ENCODE data around the gene NF2. TPM values are rescaled to one million over a fixed set of nuclear protein-coding genes. Genes with fewer than 3 reads are reported as not detected.

The NF2 gene
- total and polyA plus RNA-seq, 10 of the 15 experiments (the other 5 are each of a cell fraction or from before 2014, with no cell fraction given), result 2.2 to 49.8 (median 22.5) TPM

DNA sequence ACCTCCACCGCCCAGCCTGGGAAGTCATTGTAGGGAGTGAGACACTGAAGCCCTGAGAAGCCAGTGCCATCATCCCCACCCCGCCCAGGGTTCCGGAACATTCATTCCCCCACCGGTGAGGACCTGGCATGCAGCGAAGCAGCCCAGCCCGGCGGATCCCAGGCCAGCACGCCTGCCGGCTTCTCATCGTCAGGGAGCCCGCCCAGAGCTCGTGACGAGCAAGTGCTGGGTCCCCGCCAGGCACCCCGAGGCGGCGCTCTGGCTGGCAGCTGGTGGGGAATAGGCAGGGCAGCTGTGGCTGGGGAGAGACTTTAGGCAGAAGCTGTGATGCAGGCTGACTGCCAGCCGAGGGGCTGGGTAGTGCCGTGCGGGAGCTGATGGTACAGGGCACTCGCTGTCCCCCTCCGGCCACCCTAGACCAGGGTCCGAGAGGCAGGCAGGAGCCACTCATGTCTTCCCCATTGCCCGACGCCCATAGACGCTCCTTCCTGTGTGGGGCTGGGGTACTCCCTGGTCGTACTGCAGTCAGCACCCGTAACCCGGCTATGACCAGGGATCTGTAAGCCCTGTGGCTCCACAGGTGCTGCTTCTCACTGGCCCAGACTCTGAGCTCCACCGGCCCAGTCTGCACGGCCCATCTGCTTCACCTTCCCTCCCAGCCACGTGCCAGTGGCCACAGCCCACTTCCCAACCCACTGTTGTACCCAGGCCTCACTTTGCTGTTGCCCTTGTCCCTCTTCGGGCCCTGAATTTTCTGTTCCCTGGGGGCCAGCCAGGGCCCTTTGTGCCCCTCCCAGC lies 91.9 kb downstream of the NF2 start:
- no peak for FAIRE-seq

More for the DNA sequence above, 91.9 kb downstream of the NF2 start:
- no peak overlapping the region for H3K4me3 ChIP-seq
- H2AFZ ChIP-seq (ENCODE audit: control insufficient read depth, low read depth, low read length), result no peak overlapping the region
- in situ Hi-C loops (cut with MboI), result no loop called here
- ChIA-PET CTCF (interaction anchor here (0.7 to 1.0 kb wide), 3 partner anchors 11 to 95 kb away, joined by 3 read pairs; no protein-coding TSS in a partner anchor), SMC1A (ENCODE audit: uncharacterized antibody, unreplicated experiment) (no interaction called here), POLR2A (no interaction called here), RAD21 (ENCODE audit: unreplicated experiment) (no interaction called here)
- H3K36me3 ChIP-seq (ENCODE audit: control insufficient read depth in 2 of 2, insufficient read depth in 2 of 2, low read length in 1 of 2), result peaks cover 2 to 24% of the 10 kb centered on the region in 2 experiments; a peak in 3 of 4 replicates
- 95% methylated on average over 28 of the region's 33 CpGs for WGBS (ENCODE audit: insufficient coverage, insufficient replicate concordance, low lambda C conversion rate, missing lambda C conversion rate)
- no peaks in the 10 kb centered on the region for H3K9me3 ChIP-seq (replicated peaks; ENCODE audit: control insufficient read depth, insufficient read depth, low read length)
- H3K27ac ChIP-seq (ENCODE audit: control insufficient read depth, insufficient read depth), result no peak overlapping the region
- TF ChIP-seq WRNIP1 (IDR thresholded peaks at IDR 0.05; ENCODE audit: borderline replicate concordance, low read depth, low read length) (no peak), CBX3 (IDR thresholded peaks at IDR 0.05; ENCODE audit: borderline replicate concordance, low read depth) (no peak), IKZF1 (conservative IDR thresholded peaks at IDR 0.05) (no peak), PAX8 (IDR thresholded peaks at IDR 0.05) (no peak), KLF5 (IDR thresholded peaks at IDR 0.05; ENCODE audit: partially characterized antibody) (no peak), CREM (IDR thresholded peaks at IDR 0.05; ENCODE audit: low read depth) (no peak), MTA2 (IDR thresholded peaks at IDR 0.05; ENCODE audit: low read depth) (no peak), ZNF217 (IDR thresholded peaks at IDR 0.05) (no peak), SMAD1 (IDR thresholded peaks at IDR 0.05; ENCODE audit: low read depth, partially characterized antibody) (no peak)
- TF ChIP-seq, protein P1, sequence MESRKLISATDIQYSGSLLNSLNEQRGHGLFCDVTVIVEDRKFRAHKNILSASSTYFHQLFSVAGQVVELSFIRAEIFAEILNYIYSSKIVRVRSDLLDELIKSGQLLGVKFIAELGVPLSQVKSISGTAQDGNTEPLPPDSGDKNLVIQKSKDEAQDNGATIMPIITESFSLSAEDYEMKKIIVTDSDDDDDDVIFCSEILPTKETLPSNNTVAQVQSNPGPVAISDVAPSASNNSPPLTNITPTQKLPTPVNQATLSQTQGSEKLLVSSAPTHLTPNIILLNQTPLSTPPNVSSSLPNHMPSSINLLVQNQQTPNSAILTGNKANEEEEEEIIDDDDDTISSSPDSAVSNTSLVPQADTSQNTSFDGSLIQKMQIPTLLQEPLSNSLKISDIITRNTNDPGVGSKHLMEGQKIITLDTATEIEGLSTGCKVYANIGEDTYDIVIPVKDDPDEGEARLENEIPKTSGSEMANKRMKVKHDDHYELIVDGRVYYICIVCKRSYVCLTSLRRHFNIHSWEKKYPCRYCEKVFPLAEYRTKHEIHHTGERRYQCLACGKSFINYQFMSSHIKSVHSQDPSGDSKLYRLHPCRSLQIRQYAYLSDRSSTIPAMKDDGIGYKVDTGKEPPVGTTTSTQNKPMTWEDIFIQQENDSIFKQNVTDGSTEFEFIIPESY (IDR thresholded peaks at IDR 0.05), result no peak
- TF ChIP-seq, protein P2, sequence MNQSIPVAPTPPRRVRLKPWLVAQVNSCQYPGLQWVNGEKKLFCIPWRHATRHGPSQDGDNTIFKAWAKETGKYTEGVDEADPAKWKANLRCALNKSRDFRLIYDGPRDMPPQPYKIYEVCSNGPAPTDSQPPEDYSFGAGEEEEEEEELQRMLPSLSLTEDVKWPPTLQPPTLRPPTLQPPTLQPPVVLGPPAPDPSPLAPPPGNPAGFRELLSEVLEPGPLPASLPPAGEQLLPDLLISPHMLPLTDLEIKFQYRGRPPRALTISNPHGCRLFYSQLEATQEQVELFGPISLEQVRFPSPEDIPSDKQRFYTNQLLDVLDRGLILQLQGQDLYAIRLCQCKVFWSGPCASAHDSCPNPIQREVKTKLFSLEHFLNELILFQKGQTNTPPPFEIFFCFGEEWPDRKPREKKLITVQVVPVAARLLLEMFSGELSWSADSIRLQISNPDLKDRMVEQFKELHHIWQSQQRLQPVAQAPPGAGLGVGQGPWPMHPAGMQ (IDR thresholded peaks at IDR 0.05; ENCODE audit: borderline replicate concordance), result no peak
- intact Hi-C loops (cut with micrococcal nuclease; ENCODE audit: unreplicated experiment), result loop anchor here (10.0 kb wide), 1 partner anchor 389 kb away; the partner anchor contains the start of gene HORMAD2
- H3K4me2 ChIP-seq (ENCODE audit: control insufficient read depth, insufficient read depth), result no peak overlapping the region
- no peaks in the 10 kb centered on the region for H4K20me1 ChIP-seq (ENCODE audit: control insufficient read depth, insufficient read depth)
- BruUV-seq (replicated peaks), result no TSS peak
- no peak for DNase-seq (ENCODE audit: low read depth, low spot score)
- no peak overlapping the region for H3K9ac ChIP-seq (ENCODE audit: control insufficient read depth, insufficient read depth, low read length)
- no peak for ATAC-seq
- no peaks in the 10 kb centered on the region for H3K4me1 ChIP-seq (ENCODE audit: control insufficient read depth, insufficient read depth, low read length)
- no peaks in the 10 kb centered on the region for H3K79me2 ChIP-seq (ENCODE audit: control insufficient read depth, insufficient read depth, low read length)
- H3K27me3 ChIP-seq (replicated peaks in 1 of 2; ENCODE audit: control insufficient read depth in 2 of 2, insufficient read depth in 2 of 2, low read length in 1 of 2), result no peaks in the 10 kb centered on the region

Measured in GM12878 (cell line).